ENCODE measurements around the gene CATSPERD. TPM values are rescaled to one million over a fixed set of nuclear protein-coding genes. Genes with fewer than 3 reads are reported as not detected.

CATSPERD gene
- total RNA-seq, 4 donors from 2014 or later: not detected

DNA sequence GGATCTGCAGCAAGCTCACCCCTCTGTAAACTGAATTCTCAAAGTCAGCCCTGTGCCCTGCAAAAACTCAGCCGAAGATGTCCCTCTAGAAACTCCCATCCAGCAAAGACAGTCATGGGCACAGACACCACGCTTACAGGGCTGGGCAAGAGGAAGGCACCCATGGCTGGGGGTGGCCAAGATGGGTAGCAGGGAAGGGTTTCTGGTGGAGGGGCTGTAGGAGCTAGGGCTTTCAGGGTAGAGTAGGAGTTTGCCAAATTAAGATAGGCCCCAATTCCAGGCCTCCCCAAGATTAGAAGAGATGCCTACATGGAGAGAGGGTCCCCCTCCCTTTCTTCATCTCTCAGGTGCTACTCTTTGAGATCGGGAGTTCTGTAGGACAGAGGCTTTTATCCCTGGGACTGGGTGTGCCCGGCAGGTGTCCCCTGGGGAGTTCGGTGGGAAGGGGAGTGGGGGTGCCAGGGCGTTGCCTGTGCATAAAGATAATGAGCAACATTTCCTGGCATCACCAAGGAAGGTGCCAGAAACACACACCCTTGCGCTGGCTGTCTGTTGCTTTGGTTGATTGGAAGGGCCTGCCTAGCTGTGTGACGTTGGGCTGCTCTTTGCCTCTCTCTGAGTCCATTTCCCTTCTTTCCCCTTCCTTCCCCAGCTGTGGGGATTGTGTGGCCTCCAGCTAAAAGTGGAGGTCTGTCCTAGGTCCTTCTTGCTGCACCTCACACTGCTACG, 93.8 kb downstream of the CATSPERD start:
- DNase-seq (ENCODE audit: low spot score in 2 of 2): no peak
- intact Hi-C loops (cut with DNase I; ENCODE audit: low total_unique reads): no loop called here
- TF ChIP-seq POLR2A (IDR thresholded peaks at IDR 0.05): no peak
- TF ChIP-seq, protein P1, sequence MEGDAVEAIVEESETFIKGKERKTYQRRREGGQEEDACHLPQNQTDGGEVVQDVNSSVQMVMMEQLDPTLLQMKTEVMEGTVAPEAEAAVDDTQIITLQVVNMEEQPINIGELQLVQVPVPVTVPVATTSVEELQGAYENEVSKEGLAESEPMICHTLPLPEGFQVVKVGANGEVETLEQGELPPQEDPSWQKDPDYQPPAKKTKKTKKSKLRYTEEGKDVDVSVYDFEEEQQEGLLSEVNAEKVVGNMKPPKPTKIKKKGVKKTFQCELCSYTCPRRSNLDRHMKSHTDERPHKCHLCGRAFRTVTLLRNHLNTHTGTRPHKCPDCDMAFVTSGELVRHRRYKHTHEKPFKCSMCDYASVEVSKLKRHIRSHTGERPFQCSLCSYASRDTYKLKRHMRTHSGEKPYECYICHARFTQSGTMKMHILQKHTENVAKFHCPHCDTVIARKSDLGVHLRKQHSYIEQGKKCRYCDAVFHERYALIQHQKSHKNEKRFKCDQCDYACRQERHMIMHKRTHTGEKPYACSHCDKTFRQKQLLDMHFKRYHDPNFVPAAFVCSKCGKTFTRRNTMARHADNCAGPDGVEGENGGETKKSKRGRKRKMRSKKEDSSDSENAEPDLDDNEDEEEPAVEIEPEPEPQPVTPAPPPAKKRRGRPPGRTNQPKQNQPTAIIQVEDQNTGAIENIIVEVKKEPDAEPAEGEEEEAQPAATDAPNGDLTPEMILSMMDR (IDR thresholded peaks at IDR 0.05): no peak
- WGBS, 2 donors: 56% methylated on average over 9 of the region's 9 CpGs
- no peak overlapping the region for H3K4me3 ChIP-seq (ENCODE audit: low read depth, poor library complexity, severe bottlenecking)

DNA sequence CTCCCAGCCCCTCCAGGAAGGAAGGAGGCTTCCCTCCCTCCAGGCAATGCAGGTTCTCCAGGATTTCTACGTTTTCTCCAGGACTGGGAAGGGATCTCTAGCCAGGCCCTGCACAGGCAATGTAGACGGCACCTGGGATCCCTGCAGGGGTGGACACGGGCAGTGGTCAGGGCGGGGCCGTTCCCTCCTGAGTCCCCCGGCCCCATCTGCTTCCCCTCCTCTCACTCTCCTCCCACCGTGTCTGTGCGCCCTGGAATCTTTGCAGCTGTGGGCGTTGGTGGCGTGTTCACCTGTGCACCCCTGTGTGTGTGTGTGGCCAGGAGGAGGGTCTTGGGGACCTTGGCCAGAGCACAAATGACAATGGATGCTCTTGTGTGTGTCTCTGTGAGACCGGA, 94.4 kb downstream of the CATSPERD start:
- 39 to 53% methylated on average over 11 of the region's 11 CpGs for WGBS, 2 donors
- no peak for DNase-seq (ENCODE audit: low spot score in 2 of 2)
- no peak for TF ChIP-seq POLR2A (IDR thresholded peaks at IDR 0.05)
- TF ChIP-seq, protein P1 (IDR thresholded peaks at IDR 0.05): no peak
- H3K4me3 ChIP-seq (ENCODE audit: low read depth, poor library complexity, severe bottlenecking): no peak overlapping the region
- intact Hi-C loops (cut with DNase I; ENCODE audit: low total_unique reads): no loop called here

DNA sequence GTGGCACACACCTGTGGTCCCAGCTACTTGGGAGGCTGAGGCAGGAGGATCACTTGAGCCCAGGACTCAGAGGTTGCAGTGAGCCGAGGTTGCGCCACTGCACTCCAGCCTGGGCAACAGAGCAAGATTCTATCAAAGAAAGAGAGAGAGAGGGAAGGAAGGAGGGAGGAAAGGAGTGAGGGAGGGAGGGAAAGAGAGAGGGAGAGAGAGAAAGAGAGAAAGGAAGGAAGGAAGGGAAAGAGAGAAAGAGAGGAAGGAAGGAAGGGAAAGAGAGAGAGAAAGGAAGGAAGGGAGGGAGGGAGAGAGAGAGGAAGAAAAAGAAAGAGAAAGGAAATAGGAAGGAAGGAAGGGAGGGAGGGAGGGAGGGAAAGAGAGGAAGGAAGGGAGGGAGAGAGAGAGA, 96.8 kb downstream of the CATSPERD start:
- intact Hi-C loops (cut with DNase I; ENCODE audit: low total_unique reads): no loop called here
- TF ChIP-seq, protein P1 (IDR thresholded peaks at IDR 0.05): no peak
- TF ChIP-seq POLR2A (IDR thresholded peaks at IDR 0.05): no peak
- WGBS, 2 donors: 88 to 89% methylated on average over 2 of the region's 2 CpGs
- DNase-seq (ENCODE audit: low spot score in 2 of 2): no peak
- no peak overlapping the region for H3K4me3 ChIP-seq (ENCODE audit: low read depth, poor library complexity, severe bottlenecking)

DNA sequence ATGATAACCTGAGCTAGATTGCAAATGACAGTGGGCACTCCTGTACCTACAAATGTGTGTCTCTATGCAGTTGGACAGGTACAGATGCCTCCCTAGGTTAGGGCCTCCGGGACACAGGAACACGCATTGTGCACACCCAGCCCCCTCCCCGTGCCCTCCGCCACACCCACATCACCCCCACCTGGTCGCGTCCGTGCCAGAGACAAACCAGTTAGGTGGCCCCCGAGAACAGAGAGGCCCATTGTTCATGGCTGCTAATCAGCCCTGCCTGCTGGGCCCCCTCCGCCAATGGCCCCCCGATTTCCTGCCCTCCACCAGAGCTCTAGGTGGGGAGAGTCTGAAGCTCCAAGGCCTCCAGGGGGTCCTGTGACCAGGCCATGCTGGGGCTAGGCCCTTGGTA, 98.2 kb downstream of the CATSPERD start:
- WGBS, 2 donors: 49 to 76% methylated on average over 10 of the region's 10 CpGs
- DNase-seq (ENCODE audit: low spot score in 2 of 2): no peak
- TF ChIP-seq POLR2A (IDR thresholded peaks at IDR 0.05): no peak
- TF ChIP-seq, protein P1 (IDR thresholded peaks at IDR 0.05): no peak
- intact Hi-C loops (cut with DNase I; ENCODE audit: low total_unique reads): no loop called here
- no peak overlapping the region for H3K4me3 ChIP-seq (ENCODE audit: low read depth, poor library complexity, severe bottlenecking)

DNA sequence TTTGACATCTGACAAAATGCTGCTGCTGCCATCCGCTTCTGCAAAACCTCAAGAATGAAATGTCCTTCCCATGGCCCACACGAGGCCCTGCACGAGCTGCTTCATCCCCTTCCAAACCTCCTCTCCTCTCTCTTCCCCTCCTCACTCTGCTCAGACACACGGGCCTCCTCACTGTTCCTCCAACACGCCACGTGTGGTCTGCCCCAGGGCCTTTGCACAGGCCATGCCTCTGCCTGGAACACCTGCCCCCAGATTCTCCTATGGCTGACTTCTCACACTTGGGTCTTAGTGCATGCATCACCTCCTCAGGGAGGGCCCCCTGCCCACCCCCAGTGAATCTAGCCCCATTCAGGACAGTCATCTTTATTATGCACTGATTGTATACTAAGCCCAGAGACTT, 100.3 kb downstream of the CATSPERD start:
- TF ChIP-seq, protein P1 (IDR thresholded peaks at IDR 0.05): no peak
- TF ChIP-seq POLR2A (IDR thresholded peaks at IDR 0.05): no peak
- intact Hi-C loops (cut with DNase I; ENCODE audit: low total_unique reads): no loop called here
- no peak for DNase-seq (ENCODE audit: low spot score in 2 of 2)
- H3K4me3 ChIP-seq (ENCODE audit: low read depth, poor library complexity, severe bottlenecking): no peak overlapping the region
- 60 to 61% methylated on average over 6 of the region's 6 CpGs for WGBS, 2 donors
